ENCODE results near the gene SLC7A4. TPM values are rescaled to one million over a fixed set of nuclear protein-coding genes. Genes with fewer than 3 reads are reported as not detected.
A peak's percentile ranks its signal among the peaks of the same experiment; 100 is the strongest.
"Not testable (repeated sequence)": the region's sequence is repeated elsewhere in the genome, so short reads cannot be mapped to it uniquely, and the experiment has no call there.

The SLC7A4 gene
- total and polyA plus RNA-seq, 4 donors = 0.15 TPM; not detected in 3

GRCh38 chr22:21064917-21065864 is 32.8 kb upstream of the SLC7A4 start:
- no peak for ATAC-seq (ENCODE audit: low FRiP score)
- Histone ChIP-seq H3K4me3 (ENCODE audit: low read length in 2 of 2) (no peak overlapping the region), H3K27ac (ENCODE audit: low read depth in 1 of 2, low read length in 2 of 2) (no peak overlapping the region), H3K4me1 (ENCODE audit: control insufficient read depth in 1 of 2, insufficient read depth in 2 of 2, low read length in 2 of 2) (no peaks in the 10 kb centered on the region), H3K27me3 (ENCODE audit: control insufficient read depth in 1 of 2, insufficient read depth in 2 of 2, low read length in 1 of 2) (no peaks in the 10 kb centered on the region), H3K9me3 (ENCODE audit: control insufficient read depth, low read length) (no peaks in the 10 kb centered on the region), H3K36me3 (ENCODE audit: control insufficient read depth in 1 of 2, insufficient read depth in 2 of 2, low read length in 1 of 2) (no peaks in the 10 kb centered on the region)
- peak; percentile 14 to 31 for DNase-seq
- WGBS, 2 donors = 52 to 55% methylated on average over 13 of the region's 13 CpGs
- intact Hi-C loops (cut with DNase I) = no loop called here

DNA sequence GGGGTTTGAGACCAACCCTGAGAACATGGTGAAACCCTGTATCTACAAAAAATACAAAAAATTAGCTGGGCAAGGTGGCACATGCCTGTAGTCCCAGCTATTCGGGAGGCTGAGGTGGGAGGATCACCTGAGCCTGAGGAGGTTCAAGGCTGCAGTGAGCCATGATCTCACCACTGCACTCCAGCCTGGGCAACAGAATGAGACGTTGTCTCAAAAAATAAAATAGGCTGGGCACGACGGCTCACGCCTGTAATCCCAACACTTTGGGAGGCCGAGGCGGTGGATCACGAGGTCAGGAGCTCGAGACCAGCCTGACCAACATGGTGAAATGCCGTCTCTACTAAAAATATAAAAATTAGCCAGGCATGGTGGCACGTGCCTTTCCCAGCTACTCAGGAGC is 32.1 kb upstream of the SLC7A4 start:
- H3K4me1 ChIP-seq (ENCODE audit: control insufficient read depth in 1 of 2, insufficient read depth in 2 of 2, low read length in 2 of 2); H3K27me3 ChIP-seq (ENCODE audit: control insufficient read depth in 1 of 2, insufficient read depth in 2 of 2, low read length in 1 of 2); H3K4me3 ChIP-seq (ENCODE audit: low read length in 2 of 2); H3K9me3 ChIP-seq (ENCODE audit: control insufficient read depth, low read length); intact Hi-C loops (cut with DNase I); H3K36me3 ChIP-seq (ENCODE audit: control insufficient read depth in 1 of 2, insufficient read depth in 2 of 2, low read length in 1 of 2); H3K27ac ChIP-seq (ENCODE audit: low read depth in 1 of 2, low read length in 2 of 2); ATAC-seq (ENCODE audit: low FRiP score): not testable (repeated sequence)
- peak in 1 of 2 donors; percentile 16 for DNase-seq
- 71 to 74% methylated on average over 11 of the region's 11 CpGs for WGBS, 2 donors

DNA sequence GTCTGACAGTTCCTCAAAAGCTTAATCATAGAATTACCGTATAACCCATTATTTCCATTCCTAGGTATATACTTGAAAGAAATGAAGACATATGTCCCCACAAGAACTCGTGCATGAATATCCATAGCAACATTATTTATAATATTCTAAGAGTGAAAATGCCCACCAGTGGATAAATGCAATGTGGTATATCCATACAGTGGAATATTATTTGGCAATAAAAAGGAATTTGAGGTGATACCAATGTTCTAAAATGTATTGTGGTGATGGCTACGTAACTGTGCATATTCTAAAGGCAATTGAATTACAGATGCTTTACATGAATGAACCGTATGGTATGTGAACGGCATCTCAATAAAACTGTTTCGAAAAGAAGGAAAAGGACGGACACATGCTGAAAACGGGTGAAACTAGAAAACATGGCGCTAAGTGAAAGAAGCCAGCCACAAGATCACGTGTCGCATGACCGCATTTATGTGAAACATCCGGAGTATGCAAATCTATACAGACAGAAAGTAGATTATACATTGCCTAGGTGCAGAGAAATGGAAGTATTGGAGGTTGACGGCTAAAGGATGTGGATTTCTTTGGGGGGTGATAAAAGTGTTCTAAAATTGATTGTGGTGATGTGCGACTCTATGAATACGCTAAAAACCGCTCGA is 29.4 kb upstream of the SLC7A4 start:
- WGBS, 2 donors = 94 to 96% methylated on average over 18 of the region's 18 CpGs
- DNase-seq; H3K4me3 ChIP-seq (ENCODE audit: low read length in 2 of 2); ATAC-seq (ENCODE audit: low FRiP score); H3K36me3 ChIP-seq (ENCODE audit: control insufficient read depth in 1 of 2, insufficient read depth in 2 of 2, low read length in 1 of 2); H3K27ac ChIP-seq (ENCODE audit: low read depth in 1 of 2, low read length in 2 of 2); intact Hi-C loops (cut with DNase I); H3K9me3 ChIP-seq (ENCODE audit: control insufficient read depth, low read length); H3K4me1 ChIP-seq (ENCODE audit: control insufficient read depth in 1 of 2, insufficient read depth in 2 of 2, low read length in 2 of 2); H3K27me3 ChIP-seq (ENCODE audit: control insufficient read depth in 1 of 2, insufficient read depth in 2 of 2, low read length in 1 of 2): not testable (repeated sequence)

GRCh38 chr22:21060363-21060762 is 28.0 kb upstream of the SLC7A4 start:
- H3K9me3 ChIP-seq (ENCODE audit: control insufficient read depth, low read length); H3K27me3 ChIP-seq (ENCODE audit: control insufficient read depth in 1 of 2, insufficient read depth in 2 of 2, low read length in 1 of 2); H3K36me3 ChIP-seq (ENCODE audit: control insufficient read depth in 1 of 2, insufficient read depth in 2 of 2, low read length in 1 of 2); DNase-seq; intact Hi-C loops (cut with DNase I); ATAC-seq (ENCODE audit: low FRiP score); H3K27ac ChIP-seq (ENCODE audit: low read depth in 1 of 2, low read length in 2 of 2); H3K4me1 ChIP-seq (ENCODE audit: control insufficient read depth in 1 of 2, insufficient read depth in 2 of 2, low read length in 2 of 2); H3K4me3 ChIP-seq (ENCODE audit: low read length in 2 of 2): not testable (repeated sequence)
- 86 to 89% methylated on average over 7 of the region's 8 CpGs for WGBS, 2 donors

DNA sequence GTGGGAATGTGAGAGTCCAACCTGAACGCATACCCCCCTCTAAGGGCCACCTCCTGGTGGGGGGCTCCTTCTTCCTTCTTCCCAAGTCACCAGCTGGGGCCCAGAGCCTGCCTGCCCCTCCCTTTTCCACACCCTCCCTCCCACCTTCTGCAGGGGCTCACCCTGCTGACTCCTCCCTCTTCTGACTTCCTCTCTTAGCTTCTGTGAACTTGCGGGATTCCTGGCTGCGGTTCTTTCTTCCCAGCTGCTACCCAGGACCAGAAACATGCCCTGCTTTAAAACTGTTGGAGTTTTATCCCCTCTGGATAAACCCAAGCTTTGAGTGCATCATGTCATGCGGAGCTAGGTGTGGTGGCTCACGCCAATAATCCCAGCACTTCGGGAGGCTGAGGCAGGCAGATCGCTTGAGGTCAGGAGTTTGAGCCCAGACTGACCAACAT is 23.5 kb upstream of the SLC7A4 start:
- DNase-seq (no peak), ATAC-seq (ENCODE audit: low FRiP score) (no peak)
- H3K9me3 ChIP-seq (ENCODE audit: control insufficient read depth, low read length) = no peaks in the 10 kb centered on the region
- no peaks in the 10 kb centered on the region for H3K36me3 ChIP-seq (ENCODE audit: control insufficient read depth in 1 of 2, insufficient read depth in 2 of 2, low read length in 1 of 2)
- intact Hi-C loops (cut with DNase I) = no loop called here
- no peak overlapping the region for H3K27ac ChIP-seq (ENCODE audit: low read depth in 1 of 2, low read length in 2 of 2)
- H3K4me3 ChIP-seq (ENCODE audit: low read length in 2 of 2) = no peak overlapping the region
- no peaks in the 10 kb centered on the region for H3K4me1 ChIP-seq (ENCODE audit: control insufficient read depth in 1 of 2, insufficient read depth in 2 of 2, low read length in 2 of 2)
- H3K27me3 ChIP-seq (ENCODE audit: control insufficient read depth in 1 of 2, insufficient read depth in 2 of 2, low read length in 1 of 2) = no peaks in the 10 kb centered on the region
- 51 to 60% methylated on average over 7 of the region's 7 CpGs for WGBS, 2 donors

GRCh38 chr22:21055564-21055834 is 23.1 kb upstream of the SLC7A4 start:
- Histone ChIP-seq H3K4me3 (ENCODE audit: low read length in 2 of 2) (no peak overlapping the region), H3K27me3 (ENCODE audit: control insufficient read depth in 1 of 2, insufficient read depth in 2 of 2, low read length in 1 of 2) (no peaks in the 10 kb centered on the region), H3K9me3 (ENCODE audit: control insufficient read depth, low read length) (no peaks in the 10 kb centered on the region), H3K4me1 (ENCODE audit: control insufficient read depth in 1 of 2, insufficient read depth in 2 of 2, low read length in 2 of 2) (no peaks in the 10 kb centered on the region), H3K36me3 (ENCODE audit: control insufficient read depth in 1 of 2, insufficient read depth in 2 of 2, low read length in 1 of 2) (no peaks in the 10 kb centered on the region), H3K27ac (ENCODE audit: low read depth in 1 of 2, low read length in 2 of 2) (no peak overlapping the region)
- intact Hi-C loops (cut with DNase I) = no loop called here
- 55 to 67% methylated on average over 3 to 4 of the region's 4 CpGs for WGBS, 2 donors
- no peak for ATAC-seq (ENCODE audit: low FRiP score)
- no peak for DNase-seq

DNA sequence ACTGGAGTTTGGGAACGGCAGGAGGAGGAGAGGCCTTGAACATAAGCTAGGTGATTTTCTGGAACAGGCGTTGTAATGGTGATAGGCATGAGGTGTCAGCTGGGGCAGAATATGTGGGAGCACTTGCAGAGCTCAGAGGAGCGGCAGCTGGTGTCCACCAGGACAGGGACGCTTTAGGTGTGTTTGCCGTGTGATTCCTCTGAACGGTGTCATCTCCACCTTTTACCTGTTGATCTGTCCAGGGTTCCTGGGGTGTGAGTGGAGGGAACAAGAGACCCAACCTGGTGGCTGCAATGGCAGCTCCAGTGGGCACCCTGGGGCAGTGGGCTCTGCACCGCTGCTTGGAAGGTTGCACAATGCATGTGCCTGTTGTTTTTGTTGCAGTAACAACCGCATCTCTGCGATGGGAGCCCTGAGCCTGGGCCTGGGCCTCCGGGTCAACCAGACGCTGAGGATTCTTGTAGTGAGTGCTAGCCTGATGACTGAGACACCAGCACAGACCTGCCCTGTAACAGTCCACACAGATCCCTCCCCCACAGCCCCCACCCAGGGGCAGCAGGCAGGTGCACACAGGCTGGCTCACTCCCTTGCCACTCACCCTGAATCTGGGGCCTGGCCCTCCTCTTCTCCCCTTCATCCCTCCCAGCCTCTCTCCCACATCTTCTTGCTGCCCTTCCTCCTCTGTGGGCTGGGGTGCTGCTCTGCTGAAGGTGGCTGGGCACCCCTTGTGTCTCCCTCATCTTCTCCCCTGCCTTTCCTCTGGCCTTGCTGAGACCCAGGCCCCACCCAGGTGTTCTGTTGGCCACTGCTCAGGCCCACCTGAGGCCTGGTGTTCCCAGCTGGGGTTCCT is 22.6 kb upstream of the SLC7A4 start:
- H3K4me1 ChIP-seq (ENCODE audit: control insufficient read depth in 1 of 2, insufficient read depth in 2 of 2, low read length in 2 of 2) = no peaks in the 10 kb centered on the region
- intact Hi-C loops (cut with DNase I) = no loop called here
- no peaks in the 10 kb centered on the region for H3K27me3 ChIP-seq (ENCODE audit: control insufficient read depth in 1 of 2, insufficient read depth in 2 of 2, low read length in 1 of 2)
- H3K27ac ChIP-seq (ENCODE audit: low read depth in 1 of 2, low read length in 2 of 2) = no peak overlapping the region
- DNase-seq (no peak), ATAC-seq (ENCODE audit: low FRiP score) (no peak)
- H3K36me3 ChIP-seq (ENCODE audit: control insufficient read depth in 1 of 2, insufficient read depth in 2 of 2, low read length in 1 of 2) = no peaks in the 10 kb centered on the region
- WGBS, 2 donors = 79 to 83% methylated on average over 11 of the region's 11 CpGs
- H3K9me3 ChIP-seq (ENCODE audit: control insufficient read depth, low read length) = no peaks in the 10 kb centered on the region
- H3K4me3 ChIP-seq (ENCODE audit: low read length in 2 of 2) = no peak overlapping the region

GRCh38 chr22:21054046-21054713 is 21.8 kb upstream of the SLC7A4 start:
- DNase-seq = no peak
- H3K27ac ChIP-seq (ENCODE audit: low read depth in 1 of 2, low read length in 2 of 2) = no peak overlapping the region
- no peaks in the 10 kb centered on the region for H3K9me3 ChIP-seq (ENCODE audit: control insufficient read depth, low read length)
- WGBS, 2 donors = 85 to 87% methylated on average over 14 to 15 of the region's 15 CpGs
- H3K36me3 ChIP-seq (ENCODE audit: control insufficient read depth in 1 of 2, insufficient read depth in 2 of 2, low read length in 1 of 2) = no peaks in the 10 kb centered on the region
- intact Hi-C loops (cut with DNase I) = no loop called here
- H3K4me1 ChIP-seq (ENCODE audit: control insufficient read depth in 1 of 2, insufficient read depth in 2 of 2, low read length in 2 of 2) = no peaks in the 10 kb centered on the region
- H3K4me3 ChIP-seq (ENCODE audit: low read length in 2 of 2) = no peak overlapping the region
- ATAC-seq (ENCODE audit: low FRiP score) = no peak
- no peaks in the 10 kb centered on the region for H3K27me3 ChIP-seq (ENCODE audit: control insufficient read depth in 1 of 2, insufficient read depth in 2 of 2, low read length in 1 of 2)

All from aorta (tissue), 5 donors.